NCI-H345 treated with DMSO at 0.1 percent for 48 hours (cell line): ENCODE results near the gene IGFL3.
A peak's percentile ranks its signal among the peaks of the same experiment; 100 is the strongest.

Experiments
- DNase-seq: peaks from one replicate; lab custom pipeline; 2025; ENCODE audit not compliant: unreplicated experiment; lab: John Stamatoyannopoulos, UW

Gene IGFL3

DNA sequence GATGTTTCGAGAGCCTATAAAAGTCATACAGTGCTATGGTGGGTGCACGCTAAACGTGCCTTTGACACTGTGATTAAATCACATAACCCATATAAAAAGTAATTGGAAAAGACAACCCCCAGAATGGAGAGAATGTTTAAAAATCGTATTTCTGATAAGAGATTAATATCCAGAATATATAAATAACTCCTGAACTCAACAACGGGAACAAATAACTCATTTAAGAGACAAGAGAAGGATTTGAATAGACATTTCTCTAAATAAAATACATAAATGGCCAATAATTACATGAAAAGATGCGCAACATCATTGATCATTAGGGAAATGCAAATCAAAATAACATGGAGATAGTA, 46.7 kb downstream of the IGFL3 start:
- no peak for DNase-seq

DNA sequence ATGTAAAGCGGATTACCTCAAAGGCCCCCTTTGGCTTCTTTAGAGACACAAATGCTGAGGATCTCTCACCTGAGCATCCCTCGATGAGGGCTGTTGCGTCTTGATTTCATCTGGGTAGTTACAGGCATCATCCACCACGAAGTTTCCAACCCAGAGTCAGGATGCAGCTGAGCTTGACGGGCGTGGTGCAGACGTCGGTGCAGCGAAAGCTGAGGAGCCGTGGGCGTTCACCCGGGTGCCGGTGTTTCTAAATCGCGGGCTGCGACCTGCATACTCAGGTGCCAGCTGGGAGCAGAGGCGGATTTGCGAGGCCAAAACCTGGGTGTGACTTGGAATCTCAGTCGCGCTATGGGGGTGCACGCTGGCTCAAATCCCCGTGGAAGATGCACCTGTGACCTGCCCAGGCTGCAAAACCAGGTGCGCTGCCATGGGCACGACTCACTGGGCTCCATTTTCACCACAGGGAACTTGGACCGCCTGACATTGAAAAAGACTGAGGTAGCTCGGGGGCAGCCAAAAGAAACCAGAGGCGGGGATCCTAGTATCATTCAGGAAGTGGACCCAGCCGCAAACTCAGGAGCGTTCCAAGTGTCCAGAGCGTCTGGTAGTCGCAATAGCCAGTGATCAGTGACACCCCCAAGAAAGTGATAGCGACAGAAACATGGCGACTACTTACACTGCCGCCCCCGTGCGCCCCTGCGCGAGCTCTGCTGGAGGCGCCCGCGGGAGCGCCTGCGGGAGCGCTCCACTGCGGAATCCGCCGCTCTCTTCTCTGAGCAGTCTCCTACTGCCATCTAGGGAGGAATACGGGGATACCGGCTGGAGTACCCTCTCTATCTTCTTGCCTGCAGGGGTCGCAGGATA, 47.3 kb downstream of the IGFL3 start:
- DNase-seq, result peak; percentile 73

DNA sequence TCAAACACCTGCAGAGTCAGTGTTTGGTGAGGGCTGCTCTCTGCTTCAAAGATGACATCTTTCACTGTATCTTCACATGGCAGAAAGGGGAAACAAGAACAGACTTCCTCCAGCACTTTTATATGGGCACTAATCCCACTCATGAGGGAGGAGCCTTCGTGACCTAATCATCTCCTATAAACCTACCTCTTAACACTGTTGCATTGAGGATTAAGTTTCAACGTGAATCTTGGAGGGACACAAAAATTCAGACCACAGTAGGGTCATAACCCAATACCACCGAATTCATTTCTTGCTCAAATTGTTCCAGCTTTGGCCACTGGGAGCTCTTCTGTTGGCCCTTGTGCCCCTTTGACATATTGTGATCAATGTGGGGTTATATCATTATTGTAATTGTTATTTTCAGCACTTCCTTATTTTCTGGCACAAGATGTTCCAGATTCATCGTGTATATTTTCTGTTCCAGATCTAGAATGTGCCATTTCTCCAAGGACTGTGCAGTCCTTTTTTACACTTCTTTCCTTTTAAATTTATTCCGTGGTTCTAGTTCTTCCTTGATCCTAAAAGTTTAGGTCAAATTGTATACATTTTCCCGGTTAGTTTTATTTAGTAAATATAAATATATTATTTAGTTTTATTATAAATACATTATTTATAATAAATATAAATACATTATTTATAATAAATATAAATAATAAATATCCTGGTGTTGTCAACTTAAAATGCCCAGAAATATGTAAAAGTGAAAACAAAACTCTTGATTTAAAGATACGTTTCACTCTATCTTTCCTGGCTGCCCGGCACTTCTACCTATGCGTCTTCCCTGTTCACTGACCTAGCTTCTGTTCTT, 48.2 kb downstream of the IGFL3 start:
- DNase-seq, result no peak

DNA sequence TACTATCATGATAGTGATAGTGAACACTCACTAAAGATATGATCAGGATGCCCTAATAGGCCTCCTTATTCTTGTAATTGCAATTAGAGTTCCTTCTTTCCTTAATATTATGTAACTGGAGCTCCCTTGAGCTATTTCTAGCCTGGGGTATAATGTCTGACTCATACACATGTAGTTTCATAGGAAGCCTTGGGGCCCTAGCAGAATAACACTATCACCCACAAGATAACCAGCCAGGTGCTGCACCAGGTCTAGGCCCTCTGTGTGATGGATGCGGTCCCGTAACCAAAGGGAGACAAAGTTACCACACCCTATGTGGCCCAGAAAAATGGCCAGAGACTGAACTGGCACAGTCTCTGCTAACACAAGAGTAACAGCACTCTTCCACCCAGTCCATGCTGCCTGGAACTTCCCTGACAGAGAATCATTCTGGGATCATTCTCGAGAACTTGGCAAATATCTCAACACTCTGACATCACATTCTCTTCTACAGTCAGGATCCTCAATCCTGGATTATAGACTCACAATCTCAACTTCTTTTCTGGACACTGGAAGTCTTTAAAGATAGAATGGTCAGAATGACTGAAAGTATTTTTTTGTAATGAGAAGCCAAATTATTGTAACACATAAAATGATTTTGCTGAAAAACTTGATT, 51.1 kb downstream of the IGFL3 start:
- no peak for DNase-seq
